ENCODE data around the gene TDRD12.

The TDRD12 gene

DNA sequence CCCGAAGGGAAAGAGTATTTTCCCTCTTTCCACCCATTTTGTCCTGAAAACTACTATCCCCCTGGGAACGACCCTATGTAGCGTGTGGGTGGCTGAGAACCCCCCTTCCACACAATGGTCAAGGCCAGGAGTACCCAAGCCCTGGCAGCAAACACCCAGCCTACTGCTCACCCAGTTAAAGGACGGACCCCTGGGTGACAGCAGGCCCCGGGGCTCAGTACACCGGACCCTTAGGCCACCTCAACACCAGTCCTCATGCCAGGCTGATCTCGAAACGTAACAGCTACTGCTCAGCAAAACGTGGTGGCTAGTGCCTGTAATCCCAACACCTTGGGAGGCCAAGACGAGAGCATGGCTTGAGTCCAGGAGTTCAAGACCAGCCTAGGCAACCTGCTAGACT lies 46.0 kb upstream of the TDRD12 start:
- Histone ChIP-seq H3K9ac (ENCODE audit: low read length) (peak overlapping the region; percentile 81), H2AFZ (ENCODE audit: low read depth, low read length, severe bottlenecking) (no peak overlapping the region), H3F3A (ENCODE audit: insufficient read depth) (no peaks in the 10 kb centered on the region), H4K20me1 (ENCODE audit: low read depth, low read length) (peaks cover 13% of the 10 kb centered on the region; the same call in 1 of the 2 replicates), H3K4me3 (ENCODE audit: insufficient read depth, low read length, poor library complexity, severe bottlenecking) (peak overlapping the region; percentile 85), H3K79me2 (ENCODE audit: insufficient read depth, low read length) (peaks cover 63% of the 10 kb centered on the region), H3K9me3 (ENCODE audit: insufficient read depth, low read length) (no peaks in the 10 kb centered on the region), H3K9me2 (replicated peaks; ENCODE audit: insufficient read depth, low read length) (no peaks in the 10 kb centered on the region), H3K4me2 (ENCODE audit: low read depth, low read length, poor library complexity, severe bottlenecking) (peak overlapping the region; percentile 63), H3K27ac (ENCODE audit: low read depth, low read length) (no peak overlapping the region), H3K27me3 (ENCODE audit: low read length) (no peaks in the 10 kb centered on the region), H3K36me3 (ENCODE audit: low read length) (no peaks in the 10 kb centered on the region)
- TF ChIP-seq, protein P1, sequence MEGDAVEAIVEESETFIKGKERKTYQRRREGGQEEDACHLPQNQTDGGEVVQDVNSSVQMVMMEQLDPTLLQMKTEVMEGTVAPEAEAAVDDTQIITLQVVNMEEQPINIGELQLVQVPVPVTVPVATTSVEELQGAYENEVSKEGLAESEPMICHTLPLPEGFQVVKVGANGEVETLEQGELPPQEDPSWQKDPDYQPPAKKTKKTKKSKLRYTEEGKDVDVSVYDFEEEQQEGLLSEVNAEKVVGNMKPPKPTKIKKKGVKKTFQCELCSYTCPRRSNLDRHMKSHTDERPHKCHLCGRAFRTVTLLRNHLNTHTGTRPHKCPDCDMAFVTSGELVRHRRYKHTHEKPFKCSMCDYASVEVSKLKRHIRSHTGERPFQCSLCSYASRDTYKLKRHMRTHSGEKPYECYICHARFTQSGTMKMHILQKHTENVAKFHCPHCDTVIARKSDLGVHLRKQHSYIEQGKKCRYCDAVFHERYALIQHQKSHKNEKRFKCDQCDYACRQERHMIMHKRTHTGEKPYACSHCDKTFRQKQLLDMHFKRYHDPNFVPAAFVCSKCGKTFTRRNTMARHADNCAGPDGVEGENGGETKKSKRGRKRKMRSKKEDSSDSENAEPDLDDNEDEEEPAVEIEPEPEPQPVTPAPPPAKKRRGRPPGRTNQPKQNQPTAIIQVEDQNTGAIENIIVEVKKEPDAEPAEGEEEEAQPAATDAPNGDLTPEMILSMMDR (IDR thresholded peaks at IDR 0.05; ENCODE audit: insufficient read depth, low read length, poor library complexity, severe bottlenecking): no peak
- TF ChIP-seq EZH2phosphoT487 (conservative IDR thresholded peaks at IDR 0.05; ENCODE audit: low read length): no peak

DNA sequence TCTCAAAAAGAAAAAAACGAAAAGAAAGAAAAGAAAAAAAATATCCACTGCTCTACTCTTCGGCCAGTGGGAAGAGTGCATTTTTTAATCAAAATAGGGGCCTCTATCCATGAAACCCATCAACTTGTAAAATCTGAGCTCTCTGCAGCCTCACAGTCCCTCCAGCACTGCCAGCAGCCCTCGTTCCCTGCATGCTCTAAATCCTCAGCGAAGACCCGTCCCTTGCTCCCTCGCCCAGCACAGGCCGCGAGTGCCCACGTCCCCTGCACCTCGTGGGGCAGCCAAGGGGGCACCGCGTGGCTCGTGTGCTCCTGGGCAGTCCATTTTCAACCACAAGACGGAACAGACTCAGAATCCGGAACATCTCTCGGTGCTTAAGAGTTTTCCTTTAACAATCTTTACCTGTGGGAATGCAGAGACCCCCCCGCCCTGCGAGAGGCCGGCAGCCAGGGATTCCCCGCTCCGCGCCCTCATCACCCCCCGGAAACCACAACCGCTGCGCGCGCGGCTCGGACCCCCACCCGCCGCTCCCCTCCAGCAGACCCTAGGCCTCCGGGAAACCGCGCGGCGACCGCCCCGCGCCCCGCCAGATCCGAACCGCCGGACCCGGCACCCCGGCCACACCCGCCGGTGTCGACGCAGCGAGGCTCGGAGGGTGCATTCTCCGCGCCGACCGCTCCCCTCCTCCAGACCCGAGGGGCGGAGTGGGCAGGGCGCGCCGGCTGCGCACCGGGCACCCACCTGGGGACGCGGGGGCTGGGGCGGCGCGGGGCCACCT lies 45.2 kb upstream of the TDRD12 start:
- H4K20me1 ChIP-seq (ENCODE audit: low read depth, low read length): peaks cover 13% of the 10 kb centered on the region; the same call in 1 of the 2 replicates
- peak overlapping the region; percentile 37 for H2AFZ ChIP-seq (ENCODE audit: low read depth, low read length, severe bottlenecking)

DNA sequence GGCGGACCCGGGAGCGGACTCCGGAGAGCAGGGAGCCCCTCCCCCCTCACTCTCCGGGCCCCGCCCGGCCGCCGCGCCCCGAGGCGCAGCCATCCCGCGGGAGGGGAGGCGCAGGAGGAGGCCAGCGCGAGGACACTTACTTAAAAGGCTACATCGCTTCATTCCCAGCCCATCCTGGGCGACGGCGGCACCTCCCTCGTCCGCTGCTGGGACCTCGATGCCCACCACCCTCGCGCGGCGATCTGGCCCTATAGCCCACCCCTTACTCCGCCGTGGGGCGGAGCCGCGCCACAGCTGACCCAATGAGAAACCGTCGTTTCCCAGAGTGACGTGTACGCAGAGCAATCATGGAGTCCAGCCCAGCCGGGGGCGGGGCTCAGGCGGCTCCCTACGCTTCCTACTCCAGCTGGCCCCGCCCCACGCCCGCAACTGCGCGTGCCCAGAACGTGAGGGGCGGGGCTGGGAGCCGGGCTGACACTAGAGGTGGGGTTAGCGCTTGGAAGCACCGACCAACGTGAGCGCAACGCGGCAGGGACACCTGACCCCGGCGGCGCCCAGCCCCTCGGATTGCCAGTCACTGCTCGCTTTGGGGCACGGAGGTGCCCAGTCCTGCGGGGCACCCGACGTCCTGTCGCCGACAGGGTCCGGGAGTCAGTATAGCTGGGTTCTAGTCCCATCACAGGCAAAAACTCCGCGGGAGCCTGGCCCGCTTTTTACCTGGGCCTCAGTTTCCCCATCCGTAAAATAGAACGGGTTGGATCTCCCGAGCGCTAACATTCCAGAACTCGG lies 44.4 kb upstream of the TDRD12 start, which contains the start of gene ANKRD27:
ANKRD27 (minus strand) TSS at position 250 of the 789 bp plus-strand sequence. CDS start 16,165 bp downstream, outside the sequence.
- H3K27me3 ChIP-seq (ENCODE audit: low read length): no peaks in the 10 kb centered on the region

More for the DNA sequence above, 45.2 kb upstream of the TDRD12 start:
- peak overlapping the region; percentile 81 for H3K9ac ChIP-seq (ENCODE audit: low read length)
- H3K4me2 ChIP-seq (ENCODE audit: low read depth, low read length, poor library complexity, severe bottlenecking): peak overlapping the region; percentile 63
- H3K27me3 ChIP-seq (ENCODE audit: low read length): no peaks in the 10 kb centered on the region
- no peaks in the 10 kb centered on the region for H3F3A ChIP-seq (ENCODE audit: insufficient read depth)
- peaks cover 55% of the 10 kb centered on the region for H3K79me2 ChIP-seq (ENCODE audit: insufficient read depth, low read length)
- peak overlapping the region; percentile 85 for H3K4me3 ChIP-seq (ENCODE audit: insufficient read depth, low read length, poor library complexity, severe bottlenecking)
- no peaks in the 10 kb centered on the region for H3K9me3 ChIP-seq (ENCODE audit: insufficient read depth, low read length)
- no peaks in the 10 kb centered on the region for H3K36me3 ChIP-seq (ENCODE audit: low read length)
- H3K27ac ChIP-seq (ENCODE audit: low read depth, low read length): peak overlapping the region; percentile 38
- H3K9me2 ChIP-seq (replicated peaks; ENCODE audit: insufficient read depth, low read length): no peaks in the 10 kb centered on the region
- TF ChIP-seq, protein P1 (IDR thresholded peaks at IDR 0.05; ENCODE audit: insufficient read depth, low read length, poor library complexity, severe bottlenecking): no peak
- no peak for TF ChIP-seq EZH2phosphoT487 (conservative IDR thresholded peaks at IDR 0.05; ENCODE audit: low read length)

More for the DNA sequence above, 44.4 kb upstream of the TDRD12 start, which contains the start of gene ANKRD27:
- H3K9me2 ChIP-seq (replicated peaks; ENCODE audit: insufficient read depth, low read length): no peaks in the 10 kb centered on the region
- H4K20me1 ChIP-seq (ENCODE audit: low read depth, low read length): peaks cover 13% of the 10 kb centered on the region; the same call in 1 of the 2 replicates
- peaks cover 48% of the 10 kb centered on the region for H3K79me2 ChIP-seq (ENCODE audit: insufficient read depth, low read length)
- peak within 1 kb of the TSS; percentile 85 for H3K4me3 ChIP-seq (ENCODE audit: insufficient read depth, low read length, poor library complexity, severe bottlenecking)
- no peaks in the 10 kb centered on the region for H3F3A ChIP-seq (ENCODE audit: insufficient read depth)
- H3K9me3 ChIP-seq (ENCODE audit: insufficient read depth, low read length): no peaks in the 10 kb centered on the region
- peak within 1 kb of the TSS; percentile 38 for H3K27ac ChIP-seq (ENCODE audit: low read depth, low read length)
- peak within 1 kb of the TSS; percentile 71 for H2AFZ ChIP-seq (ENCODE audit: low read depth, low read length, severe bottlenecking)
- TF ChIP-seq EZH2phosphoT487 (conservative IDR thresholded peaks at IDR 0.05; ENCODE audit: low read length): no peak
- TF ChIP-seq, protein P1 (IDR thresholded peaks at IDR 0.05; ENCODE audit: insufficient read depth, low read length, poor library complexity, severe bottlenecking): no peak
- H3K9ac ChIP-seq (ENCODE audit: low read length): peak within 1 kb of the TSS; percentile 81
- no peaks in the 10 kb centered on the region for H3K36me3 ChIP-seq (ENCODE audit: low read length)
- H3K4me2 ChIP-seq (ENCODE audit: low read depth, low read length, poor library complexity, severe bottlenecking): peak within 1 kb of the TSS; percentile 68

Data from SU-DHL-6 (cell line).